Left ventricle myocardium inferior (tissue), 1 donor: ENCODE measurements around the gene AP4B1. TPM values are rescaled to one million over a fixed set of nuclear protein-coding genes. Genes with fewer than 3 reads are reported as not detected.
"Not testable (repeated sequence)": the region's sequence is repeated elsewhere in the genome, so short reads cannot be mapped to it uniquely, and the experiment has no call there.

Experiments used
- DNase-seq: peaks from one replicate; pipeline ENCODE4 v3.0.0-alpha.2; 2020
- H3K27ac ChIP-seq: fragments of 200-600 bp; replicated peaks from 2 replicates; pipeline ENCODE4 v1.8.0; 2021
- H3K27me3 ChIP-seq: fragments of 200-600 bp; 2 replicates; pipeline ENCODE4 v1.8.0; 2021; ENCODE audit warnings: low read depth
- H3K36me3 ChIP-seq: fragments of 200-600 bp; 2 replicates; pipeline ENCODE4 v1.8.0; 2021
- H3K4me1 ChIP-seq: fragments of 200-600 bp; 2 replicates; pipeline ENCODE4 v1.8.0; 2021
- H3K4me3 ChIP-seq: fragments of 200-600 bp; 2 replicates; pipeline ENCODE4 v1.8.0; 2021; ENCODE audit warnings: mild to moderate bottlenecking, moderate library complexity
- H3K9me3 ChIP-seq: fragments of 200-600 bp; replicated peaks from 2 replicates; pipeline ENCODE4 v1.8.0; 2021
- CTCF ChIP-seq: fragments of 200-600 bp; IDR thresholded peaks from 2 replicates; pipeline ENCODE4 v1.8.0; 2021; ENCODE audit warnings: antibody characterized with exemption, mild to moderate bottlenecking, borderline replicate concordance
- intact Hi-C: fragments of 100-400 bp; cut with micrococcal nuclease; formaldehyde crosslinking; loops from one replicate; pipeline ENCODE4 v1.11.0; 2022
- total RNA-seq: library from RNA; stranded (reverse); fragmentation: NEBNext Ultra II Directional; extraction: Animal tissue kit (Norgen Biotek cat#: 25700); gene quantifications from one replicate; pipeline ENCODE4 v1.2.1, GENCODE V29; 2021
- donor health status: DM: no; HTN: yes; CAD: no; lungs with severe emphysema.

Gene AP4B1
- total RNA-seq, 1 donor from 2014 or later: 11.8 TPM

GRCh38 chr1:113856401-113856790 is 48.2 kb downstream of the AP4B1 start:
- no peaks in the 10 kb centered on the region for H3K9me3 ChIP-seq
- no peak overlapping the region for H3K4me3 ChIP-seq
- no peaks in the 10 kb centered on the region for H3K36me3 ChIP-seq
- intact Hi-C loops: no loop called here
- DNase-seq: no peak
- no peak overlapping the region for H3K27ac ChIP-seq
- no peak for TF ChIP-seq CTCF
- no peaks in the 10 kb centered on the region for H3K4me1 ChIP-seq
- H3K27me3 ChIP-seq: no peaks in the 10 kb centered on the region

GRCh38 chr1:113855630-113856400 is 48.8 kb downstream of the AP4B1 start:
- no peaks in the 10 kb centered on the region for H3K27me3 ChIP-seq
- H3K36me3 ChIP-seq: no peaks in the 10 kb centered on the region
- H3K9me3 ChIP-seq: no peaks in the 10 kb centered on the region
- no peak for TF ChIP-seq CTCF
- H3K4me3 ChIP-seq: no peak overlapping the region
- intact Hi-C loops: no loop called here
- no peak overlapping the region for H3K27ac ChIP-seq
- no peaks in the 10 kb centered on the region for H3K4me1 ChIP-seq
- no peak for DNase-seq

DNA sequence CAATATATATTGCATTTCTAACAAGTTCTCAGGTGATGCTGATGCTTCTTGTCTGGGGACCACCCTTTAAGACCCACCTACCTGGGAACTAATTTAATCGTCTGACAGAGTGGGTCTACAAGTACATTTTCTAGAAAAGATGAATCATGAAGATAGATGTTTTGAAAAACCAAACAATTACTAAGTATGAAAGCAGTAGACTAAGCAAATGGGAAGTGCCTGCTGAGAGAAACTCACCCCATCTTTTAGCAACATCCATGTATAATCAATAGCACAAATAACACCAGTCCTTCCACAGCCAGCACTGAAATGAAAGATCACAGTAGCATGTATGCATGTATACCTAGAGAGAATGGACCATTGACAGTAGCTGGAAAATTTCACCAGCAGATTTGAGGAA is 50.4 kb downstream of the AP4B1 start:
- intact Hi-C loops: no loop called here
- Histone ChIP-seq H3K27me3 (no peaks in the 10 kb centered on the region), H3K4me1 (no peaks in the 10 kb centered on the region), H3K27ac (no peak overlapping the region), H3K9me3 (no peaks in the 10 kb centered on the region), H3K4me3 (no peak overlapping the region), H3K36me3 (no peaks in the 10 kb centered on the region)
- no peak for DNase-seq
- TF ChIP-seq CTCF: no peak

DNA sequence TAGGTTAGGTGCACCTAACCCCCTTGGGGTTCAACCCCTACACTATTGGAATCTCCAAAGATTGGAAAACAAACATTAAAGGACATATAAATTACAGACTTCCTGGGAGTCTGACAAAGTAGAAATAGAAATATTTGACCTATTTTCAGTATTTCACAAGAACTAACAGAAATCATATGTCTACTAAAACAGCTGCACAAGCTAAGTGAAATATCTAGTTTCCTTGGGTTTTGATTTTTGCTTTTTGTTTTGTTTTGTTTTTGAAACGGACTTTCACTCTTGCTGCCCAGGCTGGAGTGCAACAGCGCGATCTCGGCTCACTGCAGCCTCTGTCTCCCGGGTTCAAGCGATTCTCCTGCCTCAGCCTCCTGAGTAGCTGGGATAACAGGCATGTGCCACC is 51.9 kb downstream of the AP4B1 start:
- DNase-seq, H3K36me3 ChIP-seq, intact Hi-C loops, H3K27ac ChIP-seq, H3K4me3 ChIP-seq, H3K27me3 ChIP-seq, H3K9me3 ChIP-seq, H3K4me1 ChIP-seq: not testable (repeated sequence)

DNA sequence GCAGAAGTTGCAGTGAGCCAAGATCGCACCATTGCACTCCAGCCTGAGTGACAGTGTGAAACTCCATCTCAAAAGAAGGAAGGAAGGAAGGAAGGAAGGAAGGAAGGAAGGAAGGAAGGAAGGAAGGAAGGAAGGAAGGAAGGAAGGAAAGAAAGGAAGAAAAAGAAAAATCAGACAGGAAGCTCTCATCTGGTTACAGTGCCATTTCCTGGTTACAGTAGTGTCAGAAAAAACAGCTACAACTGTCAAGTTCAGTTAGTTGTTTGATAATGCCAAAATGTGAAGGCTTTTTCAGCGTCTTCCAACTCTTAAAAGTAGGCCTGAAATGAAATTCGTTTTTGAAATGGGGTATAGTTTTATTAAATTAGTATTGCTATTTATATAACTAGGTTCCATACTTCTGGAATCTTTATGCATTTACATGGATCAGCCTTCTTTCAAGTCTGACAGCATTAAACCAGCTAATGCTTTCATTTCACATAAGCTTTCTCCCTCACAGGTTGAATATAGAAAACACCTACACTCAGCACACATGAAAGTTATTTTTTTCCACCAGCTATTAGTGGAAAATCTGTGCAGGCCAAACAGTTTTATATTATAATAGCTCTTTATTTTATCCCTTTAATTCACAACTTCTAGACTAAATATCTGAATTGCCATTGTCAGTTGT is 54.3 kb downstream of the AP4B1 start:
- Histone ChIP-seq H3K36me3 (no peaks in the 10 kb centered on the region), H3K9me3 (peaks cover 10% of the 10 kb centered on the region), H3K4me1 (no peaks in the 10 kb centered on the region), H3K4me3 (no peak overlapping the region), H3K27ac (no peak overlapping the region), H3K27me3 (no peaks in the 10 kb centered on the region)
- intact Hi-C loops: no loop called here
- TF ChIP-seq CTCF: no peak
- DNase-seq: no peak

- Histone ChIP-seq H3K4me1 (no peaks in the 10 kb centered on the region), H3K4me3 (no peak overlapping the region), H3K9me3 (peaks cover 10% of the 10 kb centered on the region), H3K27me3 (no peaks in the 10 kb centered on the region), H3K27ac (no peak overlapping the region), H3K36me3 (no peaks in the 10 kb centered on the region)
- DNase-seq: no peak
- TF ChIP-seq CTCF: no peak
- intact Hi-C loops: no loop called here
Measured at GRCh38 chr1:113849072-113849471, 55.5 kb downstream of the AP4B1 start.
